Superior temporal gyrus (tissue), 1 donor: Measurements from ENCODE around the gene MED23.
A peak's percentile ranks its signal among the peaks of the same experiment; 100 is the strongest.
"Not testable (repeated sequence)": the region's sequence is repeated elsewhere in the genome, so short reads cannot be mapped to it uniquely, and the experiment has no call there.

Source experiments
- DNase-seq: peaks from one replicate; pipeline ENCODE4 v3.0.0-alpha.2; 2016; ENCODE audit errors: extremely low spot score

The MED23 gene

GRCh38 chr6:131572686-131573415 lies 55.2 kb downstream of the MED23 start, which contains the start of gene ARG1:
Gene ARG1 (plus strand): TSS chr6:131573226. CDS start chr6:131573283, 57 bp downstream.
- no peak for DNase-seq

GRCh38 chr6:131568726-131569125 lies 59.3 kb downstream of the MED23 start:
- DNase-seq: no peak

GRCh38 chr6:131565056-131565455 lies 63.0 kb downstream of the MED23 start:
- DNase-seq: no peak

- DNase-seq: no peak
Measured at GRCh38 chr6:131561925-131562707, 65.9 kb downstream of the MED23 start.

GRCh38 chr6:131558922-131559321 lies 69.1 kb downstream of the MED23 start:
- no peak for DNase-seq

- no peak for DNase-seq
Measured at GRCh38 chr6:131555992-131556391, 72.0 kb downstream of the MED23 start.

- DNase-seq: no peak
Measured at GRCh38 chr6:131552572-131552971, 75.5 kb downstream of the MED23 start.

- no peak for DNase-seq
Measured at GRCh38 chr6:131551902-131552301, 76.1 kb downstream of the MED23 start.

- DNase-seq: no peak
Measured at GRCh38 chr6:131549811-131550210, 78.2 kb downstream of the MED23 start.

- no peak for DNase-seq
Measured at GRCh38 chr6:131548441-131548840, 79.6 kb downstream of the MED23 start.

GRCh38 chr6:131547488-131547887 lies 80.6 kb downstream of the MED23 start:
- DNase-seq: no peak

- no peak for DNase-seq
Measured at GRCh38 chr6:131545317-131545716, 82.7 kb downstream of the MED23 start.

GRCh38 chr6:131538615-131539014 lies 89.4 kb downstream of the MED23 start:
- DNase-seq: not testable (repeated sequence)

GRCh38 chr6:131532580-131533039 lies 95.4 kb downstream of the MED23 start:
- no peak for DNase-seq

- not testable (repeated sequence) for DNase-seq
Measured at GRCh38 chr6:131531681-131532080, 96.4 kb downstream of the MED23 start.

GRCh38 chr6:131530936-131531335 lies 97.1 kb downstream of the MED23 start:
- not testable (repeated sequence) for DNase-seq

- no peak for DNase-seq
Measured at GRCh38 chr6:131524695-131525336, 103.2 kb downstream of the MED23 start.

GRCh38 chr6:131523988-131524673 lies 103.9 kb downstream of the MED23 start:
- peak; percentile 64 for DNase-seq
